RWPE1 (cell line): ENCODE data around the gene CYP20A1.
"Not testable (repeated sequence)": the region's sequence is repeated elsewhere in the genome, so short reads cannot be mapped to it uniquely, and the experiment has no call there.

Experiments
- CTCF ChIA-PET: fragments of 350-600 bp; sonication (Branson Sonifier 250); formaldehyde crosslinking; extraction: SDS; loops from one replicate; lab custom pipeline; 2021; lab: Yijun Ruan, JAX
- POLR2A ChIA-PET: fragments of 400-600 bp; formaldehyde crosslinking; extraction: SDS; loops from one replicate; lab custom pipeline; 2020; ENCODE audit warnings: antibody characterized with exemption; ENCODE audit not compliant: low non-redundant PET; lab: Yijun Ruan, JAX
- DNase-seq: peaks from one replicate; pipeline ENCODE4 v3.0.0; 2012; ENCODE audit warnings: low spot score
- H3K27ac ChIP-seq: fragments of 450-650 bp; 2 replicates; pipeline ENCODE4 v1.5.1; 2017
- CTCF ChIP-seq: fragments of 450-650 bp; conservative IDR thresholded peaks from 2 replicates; pipeline ENCODE4 v1.5.1; 2017; ENCODE audit warnings: low read depth, mild to moderate bottlenecking

The CYP20A1 gene, protein sequence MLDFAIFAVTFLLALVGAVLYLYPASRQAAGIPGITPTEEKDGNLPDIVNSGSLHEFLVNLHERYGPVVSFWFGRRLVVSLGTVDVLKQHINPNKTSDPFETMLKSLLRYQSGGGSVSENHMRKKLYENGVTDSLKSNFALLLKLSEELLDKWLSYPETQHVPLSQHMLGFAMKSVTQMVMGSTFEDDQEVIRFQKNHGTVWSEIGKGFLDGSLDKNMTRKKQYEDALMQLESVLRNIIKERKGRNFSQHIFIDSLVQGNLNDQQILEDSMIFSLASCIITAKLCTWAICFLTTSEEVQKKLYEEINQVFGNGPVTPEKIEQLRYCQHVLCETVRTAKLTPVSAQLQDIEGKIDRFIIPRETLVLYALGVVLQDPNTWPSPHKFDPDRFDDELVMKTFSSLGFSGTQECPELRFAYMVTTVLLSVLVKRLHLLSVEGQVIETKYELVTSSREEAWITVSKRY

DNA sequence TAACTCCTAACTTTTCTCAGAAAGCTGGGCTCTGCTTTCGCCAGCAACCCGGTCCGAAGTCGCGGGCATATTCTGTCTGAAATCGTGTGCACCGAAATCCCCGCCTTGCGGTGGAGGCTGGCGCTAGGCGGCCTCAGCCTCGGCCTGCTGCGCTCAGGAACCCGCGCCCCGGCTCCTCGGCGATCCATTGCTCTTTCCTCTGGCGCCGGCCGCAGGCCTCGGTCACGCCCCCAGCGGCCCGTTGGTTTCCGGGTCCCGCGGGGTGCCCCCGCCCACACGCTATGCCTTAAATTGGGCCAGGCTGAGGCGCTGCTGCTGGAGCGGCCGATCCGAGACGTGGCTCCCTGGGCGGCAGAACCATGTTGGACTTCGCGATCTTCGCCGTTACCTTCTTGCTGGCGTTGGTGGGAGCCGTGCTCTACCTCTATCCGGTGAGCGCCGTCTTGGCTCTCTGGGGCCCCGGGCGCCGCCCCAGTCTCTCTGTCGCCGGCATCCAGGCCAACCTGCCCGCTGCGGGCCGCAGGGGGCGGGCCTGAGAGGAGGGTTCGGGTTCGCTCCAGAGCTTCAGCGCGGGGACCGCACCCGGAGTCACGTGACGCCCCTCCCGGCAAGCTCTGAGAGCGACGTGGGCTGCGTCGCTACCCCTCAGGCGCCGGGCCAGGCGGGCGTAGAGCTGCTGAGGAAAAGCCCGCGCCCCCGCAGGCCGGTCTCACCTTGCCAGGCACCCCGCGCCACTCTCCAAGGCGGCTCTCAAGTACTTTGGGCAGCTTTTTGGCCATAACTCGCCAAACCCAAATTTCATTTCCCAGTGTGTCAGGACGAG lies at the start of gene CYP20A1:
CYP20A1 (plus strand) TSS at position 315 of the 823 bp plus-strand sequence; CDS start at position 360, 45 bp downstream.
- peak within 1 kb of the TSS; percentile 96 for H3K27ac ChIP-seq
- CTCF ChIA-PET: interaction anchor here (0.7 to 1.3 kb wide), 2 partner anchors 9 to 71 kb away, joined by 3 read pairs; no protein-coding TSS in a partner anchor
- POLR2A ChIA-PET: interaction anchor here (0.6 to 0.8 kb wide), 4 partner anchors 10 to 19 kb away, joined by 3 to 4 read pairs (median 3); no protein-coding TSS in a partner anchor
- peak; percentile 55 for TF ChIP-seq CTCF
- DNase-seq: peak; percentile 91

DNA sequence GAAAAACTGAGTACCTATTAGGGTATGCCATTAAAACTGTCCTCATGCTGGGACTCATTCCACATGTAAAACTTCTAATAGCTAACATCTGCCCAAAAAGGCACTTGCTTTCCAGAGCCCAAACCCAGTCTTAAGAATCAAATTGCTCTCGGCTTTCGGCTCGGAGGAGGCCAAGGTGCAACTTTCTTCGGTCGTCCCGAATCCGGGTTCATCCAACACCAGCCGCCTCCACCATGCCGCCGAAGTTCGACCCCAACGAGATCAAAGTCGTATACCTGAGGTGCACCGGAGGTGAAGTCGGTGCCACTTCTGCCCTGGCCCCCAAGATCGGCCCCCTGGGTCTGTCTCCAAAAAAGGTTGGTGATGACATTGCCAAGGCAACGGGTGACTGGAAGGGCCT lies 48.3 kb upstream of the CYP20A1 start:
- CTCF ChIA-PET, POLR2A ChIA-PET, H3K27ac ChIP-seq, DNase-seq: not testable (repeated sequence)

DNA sequence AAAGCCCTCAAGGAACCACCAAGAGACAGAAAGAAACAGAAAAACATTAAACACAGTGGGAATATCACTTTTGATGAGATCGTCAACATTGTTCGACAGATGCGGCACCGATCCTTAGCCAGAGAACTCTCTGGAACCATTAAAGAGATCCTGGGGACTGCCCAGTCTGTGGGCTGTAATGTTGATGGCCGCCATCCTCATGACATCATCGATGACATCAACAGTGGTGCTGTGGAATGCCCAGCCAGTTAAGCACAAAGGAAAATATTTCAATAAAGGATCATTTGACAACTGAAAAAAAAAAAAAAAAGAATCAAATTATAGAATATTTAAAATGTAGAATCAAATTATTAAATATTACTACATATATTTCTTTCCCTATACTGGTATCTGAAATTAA lies 47.8 kb upstream of the CYP20A1 start:
- POLR2A ChIA-PET, H3K27ac ChIP-seq, DNase-seq, CTCF ChIA-PET: not testable (repeated sequence)

- ChIA-PET POLR2A (interaction anchor here (0.6 kb wide), 1 partner anchor 33 kb away, joined by 4 read pairs; no protein-coding TSS in a partner anchor), CTCF (interaction anchor here (1.1 kb wide), 1 partner anchor 9 kb away, joined by 3 read pairs; no protein-coding TSS in a partner anchor)
- no peak for DNase-seq
- TF ChIP-seq CTCF: no peak
- no peak overlapping the region for H3K27ac ChIP-seq
Measured at GRCh38 chr2:203191961-203192360, 46.9 kb upstream of the CYP20A1 start.

GRCh38 chr2:203195331-203196036 lies 43.3 kb upstream of the CYP20A1 start:
- H3K27ac ChIP-seq: no peak overlapping the region
- CTCF ChIA-PET: interaction anchor here (0.7 kb wide), 1 partner anchor 476 kb away, joined by 3 read pairs; no protein-coding TSS in a partner anchor
- no peak for DNase-seq
- POLR2A ChIA-PET: no interaction called here
- no peak for TF ChIP-seq CTCF

DNA sequence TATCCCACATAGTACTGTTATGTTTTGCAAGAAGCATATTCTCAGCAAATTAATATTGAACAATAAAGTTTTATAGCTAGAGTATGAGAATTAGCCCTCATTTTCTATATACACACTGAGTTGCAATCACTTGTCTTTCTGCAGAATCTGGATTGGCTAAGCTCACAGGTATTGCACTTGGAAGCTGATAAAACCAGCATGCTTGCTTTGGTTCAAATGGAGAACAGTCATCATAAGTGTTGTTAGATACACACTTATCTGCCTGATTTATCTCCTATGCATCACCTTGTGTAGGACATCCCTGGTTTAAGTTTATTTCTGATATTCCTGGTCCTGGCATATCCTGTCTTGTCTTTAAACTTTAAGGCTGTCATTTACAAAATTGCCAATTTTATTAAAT lies 38.0 kb upstream of the CYP20A1 start:
- TF ChIP-seq CTCF: no peak
- H3K27ac ChIP-seq: no peak overlapping the region
- CTCF ChIA-PET: interaction anchor here (0.6 kb wide), 1 partner anchor 633 kb away, joined by 4 read pairs; no protein-coding TSS in a partner anchor
- DNase-seq: no peak
- POLR2A ChIA-PET: no interaction called here

GRCh38 chr2:203201426-203201825 lies 37.4 kb upstream of the CYP20A1 start:
- H3K27ac ChIP-seq: no peak overlapping the region
- DNase-seq: no peak
- POLR2A ChIA-PET: no interaction called here
- CTCF ChIA-PET: interaction anchor here (0.6 kb wide), 1 partner anchor 634 kb away, joined by 4 read pairs; no protein-coding TSS in a partner anchor
- no peak for TF ChIP-seq CTCF
